GM10266 (cell line): Measurements from ENCODE around the gene CHST9.

Experiments used
- DNase-seq: peaks from one replicate; pipeline ENCODE4 v3.0.0; 2012; ENCODE audit errors: extremely low spot score
- CTCF ChIP-seq: IDR thresholded peaks from 2 replicates; pipeline ENCODE4 v1.5.1; 2012; ENCODE audit warnings: mild to moderate bottlenecking, low read depth; ENCODE audit not compliant: control insufficient read depth, insufficient read depth; ENCODE audit errors: missing control alignments

The CHST9 gene

DNA sequence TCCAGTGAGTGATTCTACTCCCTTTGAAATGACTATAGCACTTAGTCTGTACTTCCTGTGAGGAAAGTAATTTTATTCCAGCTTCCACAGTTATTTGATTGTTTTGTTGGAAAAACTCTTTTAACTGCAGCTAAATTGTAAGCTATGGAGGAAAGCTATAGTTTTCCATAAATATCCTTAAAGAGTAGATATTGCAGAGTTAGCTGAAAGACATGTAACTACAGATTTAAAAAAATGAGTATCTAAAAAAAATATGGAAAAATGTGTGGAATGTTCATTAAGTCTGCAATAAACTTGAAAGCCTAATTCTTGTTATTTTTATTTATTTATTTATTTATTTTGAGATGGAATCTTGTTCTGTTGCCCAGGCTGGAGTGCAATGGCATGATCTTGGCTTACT lies 262.8 kb downstream of the CHST9 start:
- TF ChIP-seq CTCF: no peak
- DNase-seq: no peak

- DNase-seq: no peak
- TF ChIP-seq CTCF: no peak
Observed at GRCh38 chr18:26920644-26921043, 264.5 kb downstream of the CHST9 start.

- DNase-seq: no peak
Observed at GRCh38 chr18:26919627-26920026, 265.5 kb downstream of the CHST9 start.

DNA sequence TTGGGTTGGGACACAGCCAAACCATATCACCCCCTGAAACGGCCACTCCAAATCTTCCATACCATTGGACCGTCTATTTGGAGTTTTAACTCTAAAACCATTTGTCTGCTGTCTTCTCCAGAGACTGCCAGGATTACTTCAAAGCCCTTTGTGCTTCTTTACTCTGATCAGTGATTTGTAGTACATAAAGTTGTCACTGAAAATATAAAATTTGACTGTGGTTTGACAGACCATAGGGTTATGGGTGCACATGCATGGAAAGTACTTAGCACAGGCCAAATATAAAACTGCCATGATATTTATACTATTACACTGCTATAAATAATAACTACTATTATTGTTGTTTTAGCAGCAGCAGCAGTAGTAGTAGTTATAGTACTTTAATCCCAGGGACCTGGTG lies 265.9 kb downstream of the CHST9 start:
- DNase-seq: no peak
- no peak for TF ChIP-seq CTCF

More at GRCh38 chr18:26919627-26920026, 265.5 kb downstream of the CHST9 start:
- no peak for TF ChIP-seq CTCF

- no peak for TF ChIP-seq CTCF
- no peak for DNase-seq
Observed at GRCh38 chr18:26911840-26912239, 273.3 kb downstream of the CHST9 start.

- DNase-seq: no peak
- TF ChIP-seq CTCF: no peak
Observed at GRCh38 chr18:26909599-26910290, 275.4 kb downstream of the CHST9 start.

DNA sequence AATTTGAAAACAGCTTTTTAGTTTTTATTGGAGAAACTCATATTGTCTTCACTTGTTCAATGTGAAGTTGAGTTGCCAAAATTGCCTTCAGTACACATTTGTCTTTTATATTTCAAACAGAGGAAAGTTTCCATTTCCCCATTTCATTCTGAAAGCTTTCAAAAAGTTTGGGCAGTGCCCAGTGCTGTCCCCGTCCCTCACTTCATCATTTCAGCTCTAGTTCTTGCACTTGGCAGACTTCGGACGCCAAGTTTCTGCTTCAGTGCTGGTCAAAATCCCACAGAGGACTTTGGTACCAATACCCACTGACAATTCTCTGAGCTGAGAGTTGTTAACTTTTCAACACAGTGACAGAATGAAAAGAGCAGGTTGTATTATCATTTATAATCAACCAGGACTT lies 276.2 kb downstream of the CHST9 start:
- no peak for DNase-seq
- no peak for TF ChIP-seq CTCF
